GM19467 (cell line): ENCODE measurements around the gene PHRF1.
"Not testable (repeated sequence)": the region's sequence is repeated elsewhere in the genome, so short reads cannot be mapped to it uniquely, and the experiment has no call there.

Experiments used
- ATAC-seq: cut with Tn5 transposase; IDR thresholded peaks from one replicate; pipeline ENCODE4 v1.9.1; 2021; ENCODE audit warnings: mild to moderate bottlenecking, moderate library complexity; ENCODE audit not compliant: unreplicated experiment

Gene PHRF1

GRCh38 chr11:571802-572185, 4.5 kb upstream of the PHRF1 start:
- ATAC-seq: no peak

- no peak for ATAC-seq
Observed at GRCh38 chr11:573146-573759, 3.0 kb upstream of the PHRF1 start.

- not testable (repeated sequence) for ATAC-seq
Observed at GRCh38 chr11:574031-574570, 2.2 kb upstream of the PHRF1 start.

- ATAC-seq: no peak
Observed at GRCh38 chr11:574632-575312, 1.5 kb upstream of the PHRF1 start.

GRCh38 chr11:575313-575995, 816 bp upstream of the PHRF1 start:
- peak; percentile 29 for ATAC-seq

- ATAC-seq: no peak
Observed at GRCh38 chr11:576811-577610, 741 bp downstream of the PHRF1 start.

GRCh38 chr11:577611-577894, 1.3 kb downstream of the PHRF1 start:
- no peak for ATAC-seq

- no peak for ATAC-seq
Observed at GRCh38 chr11:578276-579035, 2.2 kb downstream of the PHRF1 start.

- ATAC-seq: no peak
Observed at GRCh38 chr11:579830-580601, 3.7 kb downstream of the PHRF1 start.

- ATAC-seq: no peak
Observed at GRCh38 chr11:581342-581741, 5.1 kb downstream of the PHRF1 start.

- no peak for ATAC-seq
Observed at GRCh38 chr11:581752-582151, 5.5 kb downstream of the PHRF1 start.

- ATAC-seq: no peak
Observed at GRCh38 chr11:584287-584686, 8.0 kb downstream of the PHRF1 start.

- ATAC-seq: no peak
Observed at GRCh38 chr11:586376-587316, 10.4 kb downstream of the PHRF1 start.

GRCh38 chr11:587546-587945, 11.3 kb downstream of the PHRF1 start:
- no peak for ATAC-seq

GRCh38 chr11:587978-588380, 11.7 kb downstream of the PHRF1 start:
- ATAC-seq: no peak

- ATAC-seq: no peak
Observed at GRCh38 chr11:589798-590197, 13.5 kb downstream of the PHRF1 start.

- ATAC-seq: no peak
Observed at GRCh38 chr11:590997-591396, 14.7 kb downstream of the PHRF1 start.

GRCh38 chr11:592501-592900, 16.2 kb downstream of the PHRF1 start:
- ATAC-seq: no peak

GRCh38 chr11:592918-593317, 16.6 kb downstream of the PHRF1 start:
- no peak for ATAC-seq
